CD4-positive, alpha-beta T cell (primary cell): ENCODE results near the gene MBOAT2. TPM values are rescaled to one million over a fixed set of nuclear protein-coding genes. Genes with fewer than 3 reads are reported as not detected.

Experiments
- ATAC-seq: fragments of 200-7000 bp; cut with Tn5 transposase; one replicate; pipeline ENCODE4 v1.10.0; 2022; ENCODE audit warnings: mild to moderate bottlenecking; ENCODE audit not compliant: poor library complexity
- CTCF ChIA-PET: fragments of 350-600 bp; sonication (Branson Sonifier 250); formaldehyde crosslinking; loops from one replicate; lab custom pipeline; 2021; ENCODE audit warnings: antibody characterized with exemption, inconsistent platforms; lab: Charles Lee
- POLR2A ChIA-PET: fragments of 350-600 bp; sonication (Branson Sonifier 250); formaldehyde crosslinking; loops from one replicate; lab custom pipeline; 2021; ENCODE audit warnings: antibody characterized with exemption, inconsistent platforms; lab: Charles Lee
- DNase-seq, 14 experiments: peaks; one replicate each; pipeline ENCODE4 v3.0.0-alpha.2; 2013 to 2020; ENCODE audit warnings: mixed read lengths in 2 of 14
- H3K27ac ChIP-seq, 2 donors: one replicate each; pipeline versions ENCODE4 v1.5.1 to v1.7.0; 2013; ENCODE audit warnings: low read length in 2 of 2, low read depth in 1 of 2, mild to moderate bottlenecking in 1 of 2
- H3K27me3 ChIP-seq, 2 experiments: 1 replicate in 1 of 2; 2 replicates in 1 of 2; pipeline versions ENCODE4 v1.6.1 to v1.7.0; 2013; ENCODE audit warnings: low read length in 2 of 2, control low read depth in 1 of 2, mild to moderate bottlenecking in 1 of 2, moderate library complexity in 1 of 2; ENCODE audit not compliant: insufficient read depth in 2 of 2, control insufficient read depth in 1 of 2
- H3K36me3 ChIP-seq: one replicate; pipeline ENCODE4 v1.6.1; 2013; ENCODE audit warnings: low read length, control low read depth; ENCODE audit not compliant: insufficient read depth
- H3K4me1 ChIP-seq: one replicate; pipeline ENCODE4 v1.6.1; 2013; ENCODE audit warnings: low read length, control low read depth; ENCODE audit not compliant: insufficient read depth
- H3K4me3 ChIP-seq: one replicate; pipeline ENCODE4 v1.5.1; 2013; ENCODE audit warnings: mild to moderate bottlenecking, low read length, moderate library complexity
- H3K9me3 ChIP-seq, 2 experiments: 1 replicate in 1 of 2; 2 replicates in 1 of 2; pipeline versions ENCODE4 v1.6.1 to v1.7.0; 2013; ENCODE audit warnings: low read length in 2 of 2, mild to moderate bottlenecking in 2 of 2, control low read depth in 1 of 2, moderate library complexity in 1 of 2; ENCODE audit not compliant: control insufficient read depth in 1 of 2, insufficient read depth in 1 of 2
- H3K27ac Mint-ChIP-seq: one replicate; pipeline ENCODE4 v1.8.0; 2020; ENCODE audit warnings: mixed read lengths
- H3K27me3 Mint-ChIP-seq: one replicate; pipeline ENCODE4 v1.8.0; 2021; ENCODE audit warnings: mixed read lengths
- H3K36me3 Mint-ChIP-seq: one replicate; pipeline ENCODE4 v1.8.0; 2021; ENCODE audit warnings: low read depth, mixed read lengths
- H3K4me1 Mint-ChIP-seq: one replicate; pipeline ENCODE4 v1.8.0; 2021; ENCODE audit warnings: low read depth, mixed read lengths
- H3K4me3 Mint-ChIP-seq: one replicate; pipeline ENCODE4 v1.8.0; 2020; ENCODE audit warnings: mild to moderate bottlenecking, mixed read lengths
- H3K9me3 Mint-ChIP-seq: one replicate; pipeline ENCODE4 v1.8.0; 2020; ENCODE audit warnings: mixed read lengths
- intact Hi-C, 2 experiments: fragments of 100-400 bp; cut with DNase I in 1 of 2; cut with micrococcal nuclease in 1 of 2; formaldehyde crosslinking; loops; one replicate each; pipeline versions ENCODE4 v1.15.1 to v1.9.0; 2023 to 2025; cut with DNase I, micrococcal nuclease
- total RNA-seq, 174 experiments: library from RNA in 2 of 174; stranded (reverse) in 2 of 174; gene quantifications; one replicate each; pipeline ENCODE4 v1.2.3 and lab custom pipeline; 2021 to 2026
- TF ChIP-seq, protein P1 (sequence below): fragments of 200-600 bp; IDR thresholded peaks from one replicate; pipeline ENCODE4 v1.8.0; 2022; ENCODE audit warnings: antibody characterized with exemption, mild to moderate bottlenecking

The MBOAT2 gene
- total RNA-seq, 2 experiments from 2014 or later = 1.9 to 2.0 TPM

DNA sequence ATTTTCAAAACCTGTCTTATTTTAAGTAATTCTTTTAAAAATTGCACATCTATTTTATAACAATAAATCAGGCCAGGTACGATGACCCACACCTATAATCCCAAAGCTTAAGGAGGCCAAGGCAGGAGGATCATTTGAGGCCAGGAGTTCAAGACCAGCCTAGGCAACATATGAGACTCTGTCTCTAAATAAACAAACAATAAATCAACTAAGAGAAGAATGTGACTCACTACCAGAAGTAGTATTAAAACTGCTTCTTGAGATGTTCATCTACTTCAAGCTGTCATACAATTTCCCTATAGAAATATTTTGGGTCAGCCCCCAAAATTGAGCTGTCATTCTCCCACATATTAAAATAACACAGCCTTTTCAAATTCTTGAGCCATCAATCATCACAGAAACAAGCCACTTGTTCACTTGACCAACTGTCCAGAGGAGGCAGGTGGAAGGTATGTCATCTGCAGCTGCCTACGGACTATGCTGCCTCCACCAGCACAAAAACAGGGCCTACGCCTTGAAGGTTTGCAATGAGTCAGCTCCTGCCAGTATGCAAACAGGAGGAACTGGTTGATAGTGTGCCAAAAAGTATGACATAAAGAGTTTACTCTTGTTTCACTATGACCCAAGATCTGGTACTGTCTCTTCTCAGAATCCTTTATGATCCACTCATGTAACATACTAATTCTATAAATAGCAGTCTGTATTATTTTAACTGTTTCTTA is 199.7 kb downstream of the MBOAT2 start:
- H3K4me3 ChIP-seq = no peak overlapping the region
- peaks cover 95% of the 10 kb centered on the region for H3K36me3 Mint-ChIP-seq
- H3K4me3 Mint-ChIP-seq = no peak overlapping the region
- no peak overlapping the region for H3K27ac Mint-ChIP-seq
- intact Hi-C loops = no loop called here
- ATAC-seq (no peak), DNase-seq (no peak)
- no peaks in the 10 kb centered on the region for H3K27me3 ChIP-seq
- peaks cover 5% of the 10 kb centered on the region for H3K4me1 Mint-ChIP-seq
- ChIA-PET POLR2A (interaction anchor here (0.9 kb wide), 1 partner anchor 16 kb away, joined by 3 read pairs; no protein-coding TSS in a partner anchor), CTCF (no interaction called here)
- TF ChIP-seq, protein P1, sequence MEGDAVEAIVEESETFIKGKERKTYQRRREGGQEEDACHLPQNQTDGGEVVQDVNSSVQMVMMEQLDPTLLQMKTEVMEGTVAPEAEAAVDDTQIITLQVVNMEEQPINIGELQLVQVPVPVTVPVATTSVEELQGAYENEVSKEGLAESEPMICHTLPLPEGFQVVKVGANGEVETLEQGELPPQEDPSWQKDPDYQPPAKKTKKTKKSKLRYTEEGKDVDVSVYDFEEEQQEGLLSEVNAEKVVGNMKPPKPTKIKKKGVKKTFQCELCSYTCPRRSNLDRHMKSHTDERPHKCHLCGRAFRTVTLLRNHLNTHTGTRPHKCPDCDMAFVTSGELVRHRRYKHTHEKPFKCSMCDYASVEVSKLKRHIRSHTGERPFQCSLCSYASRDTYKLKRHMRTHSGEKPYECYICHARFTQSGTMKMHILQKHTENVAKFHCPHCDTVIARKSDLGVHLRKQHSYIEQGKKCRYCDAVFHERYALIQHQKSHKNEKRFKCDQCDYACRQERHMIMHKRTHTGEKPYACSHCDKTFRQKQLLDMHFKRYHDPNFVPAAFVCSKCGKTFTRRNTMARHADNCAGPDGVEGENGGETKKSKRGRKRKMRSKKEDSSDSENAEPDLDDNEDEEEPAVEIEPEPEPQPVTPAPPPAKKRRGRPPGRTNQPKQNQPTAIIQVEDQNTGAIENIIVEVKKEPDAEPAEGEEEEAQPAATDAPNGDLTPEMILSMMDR = no peak
- no peaks in the 10 kb centered on the region for H3K27me3 Mint-ChIP-seq
- no peak overlapping the region for H3K27ac ChIP-seq
- no peaks in the 10 kb centered on the region for H3K4me1 ChIP-seq
- H3K9me3 Mint-ChIP-seq = no peaks in the 10 kb centered on the region
- no peaks in the 10 kb centered on the region for H3K9me3 ChIP-seq
- peaks cover 83% of the 10 kb centered on the region for H3K36me3 ChIP-seq

DNA sequence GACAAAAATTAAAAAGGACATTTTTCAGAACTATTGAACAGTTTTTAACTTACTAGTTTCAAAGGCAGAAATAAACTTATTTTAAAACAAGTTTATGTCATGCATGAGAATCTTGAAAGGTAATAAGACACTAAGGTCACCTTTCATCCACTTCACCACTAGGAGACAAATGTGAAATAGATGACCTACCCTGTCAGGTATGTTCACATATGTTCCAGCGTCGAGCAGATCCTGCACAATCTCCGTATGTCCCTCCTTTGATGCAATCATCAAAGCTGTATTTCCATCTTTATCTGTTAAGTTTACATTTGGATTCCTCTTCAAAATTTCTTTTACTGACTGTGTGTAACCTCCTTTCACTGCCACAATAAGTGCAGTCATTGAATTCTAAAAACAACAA is 200.7 kb downstream of the MBOAT2 start:
- ChIA-PET CTCF (no interaction called here), POLR2A (no interaction called here)
- no peak overlapping the region for H3K4me3 ChIP-seq
- intact Hi-C loops = no loop called here
- no peaks in the 10 kb centered on the region for H3K27me3 Mint-ChIP-seq
- peaks cover 5% of the 10 kb centered on the region for H3K4me1 Mint-ChIP-seq
- ATAC-seq (no peak), DNase-seq (no peak)
- TF ChIP-seq, protein P1 = no peak
- peaks cover 97% of the 10 kb centered on the region for H3K36me3 Mint-ChIP-seq
- no peak overlapping the region for H3K27ac Mint-ChIP-seq
- peaks cover 78% of the 10 kb centered on the region for H3K36me3 ChIP-seq
- no peak overlapping the region for H3K27ac ChIP-seq
- no peaks in the 10 kb centered on the region for H3K4me1 ChIP-seq
- H3K9me3 Mint-ChIP-seq = no peaks in the 10 kb centered on the region
- H3K27me3 ChIP-seq = no peaks in the 10 kb centered on the region
- no peak overlapping the region for H3K4me3 Mint-ChIP-seq
- H3K9me3 ChIP-seq = no peaks in the 10 kb centered on the region

Other genes starting within 250 kb of the MBOAT2 start
- gene KIDINS220, start 166.1 kb downstream of the MBOAT2 start, total RNA-seq = 10 to 100 TPM; 29.3 to 31.4 TPM
- under 1 TPM in 1 of 2 experiments, not detected in 1; 0.16 TPM for gene ASAP2, start 203.1 kb upstream of the MBOAT2 start, total RNA-seq